GM23248 (cell line): ENCODE data around the gene LMO4. TPM values are rescaled to one million over a fixed set of nuclear protein-coding genes. Genes with fewer than 3 reads are reported as not detected.
A peak's percentile ranks its signal among the peaks of the same experiment; 100 is the strongest.

Source experiments
- DNase-seq: peaks from one replicate; pipeline ENCODE4 v3.0.0-alpha.2; 2015
- H2AFZ ChIP-seq: fragments of 200-600 bp; sonication (generic); 2 replicates; pipeline ENCODE4 v1.6.1; 2016; ENCODE audit warnings: antibody characterized with exemption
- H3F3A ChIP-seq: fragments of 200-600 bp; sonication (generic); 2 replicates; pipeline ENCODE4 v1.6.1; 2016; ENCODE audit warnings: mild to moderate bottlenecking, antibody characterized with exemption, mixed run types; ENCODE audit not compliant: insufficient read depth
- H3K27ac ChIP-seq: fragments of 200-600 bp; sonication (generic); 2 replicates; pipeline ENCODE4 v1.5.1; 2016; ENCODE audit warnings: mild to moderate bottlenecking
- H3K27me3 ChIP-seq: fragments of 200-600 bp; sonication (generic); replicated peaks from 2 replicates; pipeline ENCODE4 v1.6.1; 2016; ENCODE audit warnings: mild to moderate bottlenecking; ENCODE audit not compliant: insufficient read depth
- H3K36me3 ChIP-seq: fragments of 200-600 bp; sonication (generic); 2 replicates; pipeline ENCODE4 v1.6.1; 2016; ENCODE audit warnings: low read depth, mild to moderate bottlenecking
- H3K4me1 ChIP-seq: fragments of 200-600 bp; sonication (generic); 2 replicates; pipeline ENCODE4 v1.6.1; 2016; ENCODE audit warnings: mild to moderate bottlenecking; ENCODE audit not compliant: insufficient read depth
- H3K4me2 ChIP-seq: fragments of 200-600 bp; sonication (generic); one replicate; pipeline ENCODE4 v1.6.1; 2016; ENCODE audit warnings: mild to moderate bottlenecking; ENCODE audit not compliant: unreplicated experiment
- H3K4me3 ChIP-seq: fragments of 200-600 bp; sonication (generic); 2 replicates; pipeline ENCODE4 v1.5.1; 2016; ENCODE audit warnings: mild to moderate bottlenecking
- H3K79me2 ChIP-seq: fragments of 200-600 bp; sonication (generic); 2 replicates; pipeline ENCODE4 v1.6.1; 2016; ENCODE audit warnings: mild to moderate bottlenecking; ENCODE audit not compliant: insufficient read depth
- H3K9ac ChIP-seq: fragments of 200-600 bp; sonication (generic); 2 replicates; pipeline ENCODE4 v1.6.1; 2016; ENCODE audit warnings: mild to moderate bottlenecking
- H3K9me2 ChIP-seq: fragments of 200-600 bp; sonication (generic); 2 replicates; pipeline ENCODE4 v1.6.1; 2016; ENCODE audit warnings: mixed run types, mild to moderate bottlenecking, moderate library complexity; ENCODE audit not compliant: insufficient read depth
- H3K9me3 ChIP-seq: fragments of 200-600 bp; sonication (generic); one replicate; pipeline ENCODE4 v1.6.1; 2017; ENCODE audit warnings: low read depth
- H4K20me1 ChIP-seq: fragments of 200-600 bp; sonication (generic); 2 replicates; pipeline ENCODE4 v1.6.0; 2016; ENCODE audit not compliant: insufficient read depth
- EZH2 ChIP-seq: fragments of 200-600 bp; sonication (generic); IDR thresholded peaks from 2 replicates; pipeline ENCODE4 v1.6.1; 2018; ENCODE audit warnings: antibody characterized with exemption, mild to moderate bottlenecking; ENCODE audit not compliant: insufficient read depth, poor library complexity, severe bottlenecking
- EZH2phosphoT487 ChIP-seq: fragments of 200-600 bp; sonication (generic); IDR thresholded peaks from 2 replicates; pipeline ENCODE4 v1.6.1; 2018; ENCODE audit warnings: antibody characterized with exemption, moderate library complexity, mild to moderate bottlenecking, low read depth; ENCODE audit not compliant: insufficient read depth
- whole genome bisulfite sequencing, 2 experiments: methylation state at CpG; one replicate each; pipeline ENCODE4 v1.1.6; 2015 to 2017; ENCODE audit warnings: low lambda C conversion rate in 2 of 2, low coverage in 1 of 2; ENCODE audit errors: missing lambda C conversion rate in 2 of 2; 5-methylcytosine and 5-hydroxymethylcytosine counted together
- in situ Hi-C: fragments of 300-500 bp; cut with MboI; formaldehyde crosslinking; loops from 2 replicates; pipeline ENCODE4 v1.15.0; 2020
- polyA plus RNA-seq: library from polyadenylated mRNA; unstranded; fragments of >200 nt; fragmentation: Nextera tagmentation; extraction: Ambion mirVana; gene quantifications from 2 replicates; pipeline ENCODE4 v1.2.1, GENCODE V29; 2016
- total RNA-seq: library from RNA; depleted of rRNA; stranded (reverse); fragments of >200 nt; shearing (Covaris generic); gene quantifications from 2 replicates; pipeline ENCODE4 v1.2.3, GENCODE V29; 2014

The LMO4 gene
- total and polyA plus RNA-seq, 2 experiments from 2014 or later: 23.8 to 103 TPM

- Histone ChIP-seq H3K9me2 (no peaks in the 10 kb centered on the region), H3K27me3 (no peaks in the 10 kb centered on the region), H2AFZ (no peak overlapping the region), H3K9ac (no peak overlapping the region), H3K27ac (no peak overlapping the region), H3K4me1 (peaks cover 4% of the 10 kb centered on the region; the same call in 1 of the 2 replicates), H3K79me2 (no peaks in the 10 kb centered on the region), H3F3A (no peaks in the 10 kb centered on the region), H3K4me3 (no peak overlapping the region), H4K20me1 (no peaks in the 10 kb centered on the region), H3K4me2 (no peak overlapping the region), H3K36me3 (no peaks in the 10 kb centered on the region), H3K9me3 (no peaks in the 10 kb centered on the region)
- TF ChIP-seq EZH2 (no peak), EZH2phosphoT487 (no peak)
- in situ Hi-C loops: loop anchor here (25.0 kb wide), 2 partner anchors 159 to 991 kb away; no protein-coding TSS in a partner anchor
- DNase-seq: no peak
- 97% methylated on average over 6 of the region's 6 CpGs for WGBS, 2 experiments
Observed at GRCh38 chr1:87296206-87296605, 32.5 kb upstream of the LMO4 start.

- no peak for DNase-seq
- Histone ChIP-seq H3K4me2 (no peak overlapping the region), H3K27me3 (no peaks in the 10 kb centered on the region), H4K20me1 (no peaks in the 10 kb centered on the region), H3K27ac (no peak overlapping the region), H3K36me3 (no peaks in the 10 kb centered on the region), H3K9ac (no peak overlapping the region), H3K9me3 (no peaks in the 10 kb centered on the region), H3F3A (no peaks in the 10 kb centered on the region), H3K79me2 (no peaks in the 10 kb centered on the region), H3K9me2 (no peaks in the 10 kb centered on the region), H2AFZ (no peak overlapping the region), H3K4me3 (no peak overlapping the region), H3K4me1 (no peaks in the 10 kb centered on the region)
- no peak for TF ChIP-seq EZH2phosphoT487
- no peak for TF ChIP-seq EZH2
- 81 to 89% methylated on average over 1 of the region's 1 CpG for WGBS, 2 experiments
- in situ Hi-C loops: loop anchor here (25.0 kb wide), 2 partner anchors 162 to 988 kb away; no protein-coding TSS in a partner anchor
Observed at GRCh38 chr1:87299661-87300060, 29.0 kb upstream of the LMO4 start.

GRCh38 chr1:87300628-87301027 is 28.1 kb upstream of the LMO4 start:
- no peak overlapping the region for H3K9ac ChIP-seq
- WGBS, 2 experiments: 83 to 90% methylated on average over 8 of the region's 8 CpGs
- TF ChIP-seq EZH2phosphoT487 (no peak), EZH2 (no peak)
- no peak for DNase-seq
- H3K36me3 ChIP-seq: no peaks in the 10 kb centered on the region
- no peak overlapping the region for H2AFZ ChIP-seq
- no peak overlapping the region for H3K4me3 ChIP-seq
- peaks cover 2% of the 10 kb centered on the region for H3K4me1 ChIP-seq
- no peak overlapping the region for H3K27ac ChIP-seq
- H4K20me1 ChIP-seq: no peaks in the 10 kb centered on the region
- no peak overlapping the region for H3K4me2 ChIP-seq
- H3K27me3 ChIP-seq: no peaks in the 10 kb centered on the region
- H3K9me3 ChIP-seq: no peaks in the 10 kb centered on the region
- in situ Hi-C loops: no loop called here
- no peaks in the 10 kb centered on the region for H3K79me2 ChIP-seq
- no peaks in the 10 kb centered on the region for H3F3A ChIP-seq
- H3K9me2 ChIP-seq: no peaks in the 10 kb centered on the region

GRCh38 chr1:87305151-87305550 is 23.5 kb upstream of the LMO4 start:
- no peaks in the 10 kb centered on the region for H3K36me3 ChIP-seq
- H3K9me2 ChIP-seq: no peaks in the 10 kb centered on the region
- H2AFZ ChIP-seq: no peak overlapping the region
- H3K79me2 ChIP-seq: no peaks in the 10 kb centered on the region
- H3K9me3 ChIP-seq: no peaks in the 10 kb centered on the region
- H3K27ac ChIP-seq: no peak overlapping the region
- 69 to 71% methylated on average over 5 of the region's 5 CpGs for WGBS, 2 experiments
- H3K4me1 ChIP-seq: peaks cover 7% of the 10 kb centered on the region
- TF ChIP-seq EZH2: no peak
- no peak for TF ChIP-seq EZH2phosphoT487
- no peak overlapping the region for H3K9ac ChIP-seq
- no peaks in the 10 kb centered on the region for H4K20me1 ChIP-seq
- no peaks in the 10 kb centered on the region for H3K27me3 ChIP-seq
- H3F3A ChIP-seq: no peaks in the 10 kb centered on the region
- in situ Hi-C loops: no loop called here
- no peak overlapping the region for H3K4me2 ChIP-seq
- no peak overlapping the region for H3K4me3 ChIP-seq
- DNase-seq: no peak

- no peaks in the 10 kb centered on the region for H3K27me3 ChIP-seq
- H3K27ac ChIP-seq: no peak overlapping the region
- H4K20me1 ChIP-seq: no peaks in the 10 kb centered on the region
- no peaks in the 10 kb centered on the region for H3K9me2 ChIP-seq
- H3K9ac ChIP-seq: no peak overlapping the region
- no peak overlapping the region for H3K4me3 ChIP-seq
- peaks cover 7% of the 10 kb centered on the region for H3K4me1 ChIP-seq
- TF ChIP-seq EZH2phosphoT487: no peak
- TF ChIP-seq EZH2: no peak
- no peaks in the 10 kb centered on the region for H3K79me2 ChIP-seq
- H2AFZ ChIP-seq: peak overlapping the region; percentile 32; the same call in 1 of the 2 replicates
- H3F3A ChIP-seq: no peaks in the 10 kb centered on the region
- no peaks in the 10 kb centered on the region for H3K36me3 ChIP-seq
- WGBS, 2 experiments: 7 to 8% methylated on average over 7 of the region's 7 CpGs
- in situ Hi-C loops: no loop called here
- DNase-seq: peak; percentile 35
- H3K9me3 ChIP-seq: no peaks in the 10 kb centered on the region
- peak overlapping the region; percentile 13 for H3K4me2 ChIP-seq
Observed at GRCh38 chr1:87305762-87306161, 22.9 kb upstream of the LMO4 start.
